HG03460 (cell line): ENCODE data around the gene ROPN1.
A peak's percentile ranks its signal among the peaks of the same experiment; 100 is the strongest.
"Not testable (repeated sequence)": the region's sequence is repeated elsewhere in the genome, so short reads cannot be mapped to it uniquely, and the experiment has no call there.

Source experiments
- ATAC-seq: cut with Tn5 transposase; IDR thresholded peaks from one replicate; pipeline ENCODE4 v1.9.1; 2021; ENCODE audit not compliant: unreplicated experiment

The ROPN1 gene

GRCh38 chr3:123997543-123997942 lies 5.6 kb upstream of the ROPN1 start:
- ATAC-seq: no peak

GRCh38 chr3:123993818-123994217 lies 1.9 kb upstream of the ROPN1 start:
- no peak for ATAC-seq

- no peak for ATAC-seq
These were observed 5.5 kb downstream of the ROPN1 start for GRCh38 chr3:123986427-123986826.

DNA sequence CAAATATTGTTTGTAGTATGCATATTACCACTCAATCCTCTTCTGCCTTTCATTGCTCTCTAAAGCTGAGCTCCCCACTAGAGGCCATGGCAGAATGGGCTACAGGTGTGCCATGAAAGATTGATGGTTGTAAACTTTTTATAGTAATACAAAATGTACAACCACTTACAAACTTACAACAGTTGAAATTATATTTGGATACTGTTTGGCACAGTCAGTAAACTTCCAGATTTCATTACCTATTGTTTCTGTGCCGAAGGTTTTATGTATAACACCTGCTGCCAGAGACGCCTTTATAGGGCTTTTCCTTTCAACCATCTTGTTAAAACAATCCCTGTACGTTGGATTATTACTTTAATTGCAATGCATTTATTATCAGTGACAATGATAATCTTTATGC lies 7.0 kb downstream of the ROPN1 start:
- no peak for ATAC-seq

- ATAC-seq: no peak
These were observed 7.6 kb downstream of the ROPN1 start for GRCh38 chr3:123984350-123984749.

DNA sequence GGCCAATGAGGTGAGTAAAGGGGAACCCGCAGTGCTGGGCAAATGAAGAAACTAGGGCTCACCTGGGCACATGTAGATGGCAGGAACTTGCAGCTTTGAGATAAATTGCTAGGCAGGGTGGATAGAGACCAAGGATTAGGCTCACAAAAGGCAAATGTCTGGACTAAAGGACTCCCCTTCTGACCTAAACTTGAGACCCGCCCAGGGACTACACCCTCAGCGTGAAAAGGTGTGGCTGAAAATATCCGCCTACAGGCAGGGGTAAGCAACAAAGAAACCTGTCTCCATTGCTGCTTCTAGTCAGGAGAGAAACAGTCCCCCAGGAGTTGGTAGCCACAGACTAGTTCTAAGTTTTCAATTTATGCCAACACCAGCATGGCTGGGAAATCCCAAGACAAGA lies 10.6 kb downstream of the ROPN1 start:
- ATAC-seq: not testable (repeated sequence)

DNA sequence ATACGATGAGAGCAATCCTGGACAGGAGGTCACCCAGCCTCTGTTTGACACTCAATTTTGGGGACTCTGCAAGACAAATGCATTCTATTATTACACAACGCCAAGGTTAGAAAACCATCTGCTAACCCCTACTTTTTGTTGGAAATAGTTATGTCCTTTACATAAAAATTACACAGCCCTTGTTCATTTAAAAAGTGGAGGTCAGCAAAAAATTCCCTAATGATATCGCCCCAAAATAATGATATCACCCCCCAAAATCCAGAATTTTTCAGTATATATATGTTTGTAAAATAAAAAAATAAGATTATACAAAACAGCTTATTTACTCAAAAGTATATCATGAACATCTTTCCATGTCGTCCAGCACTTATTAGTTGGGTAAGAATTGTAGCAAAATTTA lies 11.4 kb downstream of the ROPN1 start:
- ATAC-seq: no peak

- ATAC-seq: not testable (repeated sequence)
These were observed 12.1 kb downstream of the ROPN1 start for GRCh38 chr3:123979525-123980501.

- not testable (repeated sequence) for ATAC-seq
These were observed 15.0 kb downstream of the ROPN1 start for GRCh38 chr3:123976904-123977303.

DNA sequence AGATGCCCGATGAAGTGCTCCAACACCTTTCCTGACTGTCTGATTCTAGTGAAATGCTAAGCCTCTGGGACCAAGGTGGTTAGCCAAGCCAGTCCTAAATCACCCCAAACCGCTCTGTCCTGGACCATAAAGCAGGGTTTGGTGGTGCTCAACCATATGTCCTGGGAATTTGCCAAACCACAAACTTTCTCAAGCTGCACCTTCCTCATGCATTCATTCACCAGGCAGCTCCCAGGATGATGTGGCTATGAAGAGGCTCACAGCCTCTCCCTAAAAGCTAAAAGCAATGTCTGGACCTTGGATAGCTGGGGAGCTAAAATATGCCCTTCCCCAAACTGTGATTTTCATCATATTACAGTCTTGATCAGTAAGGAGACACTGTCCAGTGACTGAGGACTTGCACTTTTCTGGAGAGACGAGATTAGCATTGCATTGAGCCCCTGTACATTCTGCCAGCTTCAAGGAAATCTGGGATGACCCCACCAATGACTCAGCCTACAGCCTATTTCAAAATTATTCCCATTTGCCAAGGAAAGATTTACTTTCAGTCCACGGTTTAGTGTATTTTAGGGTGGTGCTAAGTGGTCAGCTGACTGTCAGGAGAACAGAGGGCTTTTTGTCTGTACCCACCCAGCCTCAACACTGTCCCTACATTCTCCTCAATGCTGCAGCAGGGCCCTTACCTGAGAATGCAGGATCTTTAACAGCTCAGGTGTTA lies 15.6 kb downstream of the ROPN1 start:
- ATAC-seq: not testable (repeated sequence)

DNA sequence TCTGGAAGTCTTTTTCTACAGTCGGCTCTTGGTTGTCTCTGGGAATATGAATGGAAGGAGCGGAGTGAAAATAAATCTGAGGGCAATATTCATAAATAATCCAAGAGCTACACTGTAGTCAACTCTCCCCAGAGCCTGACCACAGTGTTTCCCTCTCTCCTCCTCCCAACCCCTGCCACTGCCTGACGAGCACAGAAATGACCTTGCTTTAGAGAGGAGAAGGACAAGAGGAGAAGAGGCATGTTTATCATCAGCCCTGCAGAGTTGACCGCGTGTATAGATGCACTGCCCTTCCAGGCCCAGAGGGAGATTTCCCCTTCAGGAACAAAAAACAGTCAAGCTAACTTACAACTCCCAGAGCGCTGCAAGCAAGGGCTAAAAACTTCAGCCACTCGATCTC lies 16.9 kb downstream of the ROPN1 start:
- ATAC-seq: not testable (repeated sequence)

GRCh38 chr3:123971406-123971805 lies 20.5 kb downstream of the ROPN1 start:
- ATAC-seq: no peak

GRCh38 chr3:123967260-123967659 lies 24.7 kb downstream of the ROPN1 start:
- ATAC-seq: not testable (repeated sequence)

DNA sequence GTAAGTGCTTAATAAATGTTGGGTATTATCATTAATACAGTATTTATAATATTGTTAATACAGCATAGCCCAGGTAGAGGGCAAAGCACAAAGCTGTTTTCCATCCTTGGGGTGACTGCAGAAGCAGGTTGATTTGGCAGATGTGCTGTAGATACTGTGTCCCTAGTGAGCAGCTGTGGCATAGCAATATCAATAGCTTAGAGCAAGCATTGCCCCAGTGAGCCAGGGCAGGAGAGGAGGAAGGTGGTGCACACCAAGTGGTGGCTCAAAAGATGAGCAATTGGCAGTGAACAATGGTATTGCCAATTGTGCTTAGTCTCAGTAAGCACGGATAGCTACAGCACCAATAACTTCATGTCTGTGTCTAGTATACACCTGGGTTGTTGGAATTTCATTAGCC lies 25.1 kb downstream of the ROPN1 start:
- not testable (repeated sequence) for ATAC-seq

- not testable (repeated sequence) for ATAC-seq
These were observed 27.1 kb downstream of the ROPN1 start for GRCh38 chr3:123964793-123965192.

GRCh38 chr3:123961508-123961856 lies 30.4 kb downstream of the ROPN1 start:
- ATAC-seq: no peak

GRCh38 chr3:123960781-123961507 lies 31.0 kb downstream of the ROPN1 start, which contains the start of gene CCDC14:
Gene CCDC14, minus strand, starts transcription at chr3:123961229. Its CDS starts 56 bp downstream, at chr3:123961173.
- peak; percentile 86 for ATAC-seq

DNA sequence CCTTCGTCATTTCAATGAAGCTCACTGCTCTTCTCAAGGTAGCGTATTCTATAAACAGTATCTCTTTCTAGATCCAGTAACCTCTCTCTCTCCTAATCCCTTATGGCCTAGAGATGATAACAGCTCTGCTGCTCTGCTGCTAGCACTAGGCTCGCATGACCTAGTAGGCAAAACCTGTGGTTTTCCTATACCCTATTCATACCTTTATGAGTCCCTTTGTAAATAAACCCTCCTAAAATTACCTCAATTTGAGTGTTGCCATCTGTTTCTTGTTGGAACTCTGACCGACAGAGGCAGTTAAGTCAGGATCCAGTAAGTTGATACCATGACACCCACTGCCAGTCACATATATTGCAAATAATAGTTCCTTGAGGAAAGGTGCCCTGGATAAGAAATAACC lies 38.2 kb downstream of the ROPN1 start:
- peak; percentile 73 for ATAC-seq

- peak; percentile 32 for ATAC-seq
These were observed 38.9 kb downstream of the ROPN1 start for GRCh38 chr3:123952844-123953520.

- ATAC-seq: no peak
These were observed 40.1 kb downstream of the ROPN1 start for GRCh38 chr3:123951522-123952447.
